HG03575 (cell line): ENCODE measurements around the gene GRAMD2B.
"Not testable (repeated sequence)": the region's sequence is repeated elsewhere in the genome, so short reads cannot be mapped to it uniquely, and the experiment has no call there.

Experiments
- ATAC-seq: cut with Tn5 transposase; IDR thresholded peaks from one replicate; pipeline ENCODE4 v1.9.1; 2021; ENCODE audit not compliant: unreplicated experiment, insufficient number of reproducible peaks, low FRiP score; ENCODE audit errors: extremely low read depth

GRAMD2B gene

DNA sequence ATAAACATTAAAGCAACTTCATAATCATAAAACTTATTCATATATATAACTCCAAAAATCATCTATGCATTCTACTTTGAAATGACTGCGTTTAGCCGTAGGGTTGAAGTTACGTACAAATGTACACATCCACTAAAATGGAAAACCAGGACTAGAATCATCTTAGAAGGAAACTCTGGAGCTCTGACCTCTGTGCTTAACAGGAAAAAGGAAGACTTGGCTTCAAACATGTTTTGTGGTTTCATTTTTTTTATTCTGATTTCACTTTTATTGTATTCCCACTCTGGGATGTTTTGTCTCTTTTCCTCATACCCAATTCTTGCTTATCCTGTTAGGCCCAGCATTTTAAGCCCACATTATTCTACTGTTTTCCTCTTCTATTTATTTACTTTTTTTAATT, 44.9 kb downstream of the GRAMD2B start:
- ATAC-seq: no peak

- ATAC-seq: no peak
These were observed 46.5 kb downstream of the GRAMD2B start for GRCh38 chr5:126469536-126470316.

DNA sequence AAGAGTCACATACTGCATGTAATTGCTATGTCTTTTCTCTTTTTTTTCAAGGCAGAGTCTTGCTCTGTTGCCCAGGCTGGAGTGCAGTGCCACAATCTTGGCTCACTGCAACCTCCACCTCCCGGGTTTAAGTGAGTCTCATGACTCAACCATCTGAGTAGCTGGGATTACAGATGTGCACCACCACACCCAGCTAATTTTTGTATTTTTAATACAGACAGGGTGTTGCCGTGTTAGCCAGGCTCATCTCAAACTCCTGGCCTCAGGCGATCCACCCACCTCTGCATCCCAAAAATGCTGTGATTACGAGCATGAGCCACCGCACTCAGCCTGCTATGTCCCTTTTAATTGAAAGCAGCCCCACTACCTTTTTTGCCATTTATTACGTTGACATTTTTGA, 47.3 kb downstream of the GRAMD2B start:
- not testable (repeated sequence) for ATAC-seq

- ATAC-seq: no peak
These were observed 48.0 kb downstream of the GRAMD2B start for GRCh38 chr5:126471247-126471646.

DNA sequence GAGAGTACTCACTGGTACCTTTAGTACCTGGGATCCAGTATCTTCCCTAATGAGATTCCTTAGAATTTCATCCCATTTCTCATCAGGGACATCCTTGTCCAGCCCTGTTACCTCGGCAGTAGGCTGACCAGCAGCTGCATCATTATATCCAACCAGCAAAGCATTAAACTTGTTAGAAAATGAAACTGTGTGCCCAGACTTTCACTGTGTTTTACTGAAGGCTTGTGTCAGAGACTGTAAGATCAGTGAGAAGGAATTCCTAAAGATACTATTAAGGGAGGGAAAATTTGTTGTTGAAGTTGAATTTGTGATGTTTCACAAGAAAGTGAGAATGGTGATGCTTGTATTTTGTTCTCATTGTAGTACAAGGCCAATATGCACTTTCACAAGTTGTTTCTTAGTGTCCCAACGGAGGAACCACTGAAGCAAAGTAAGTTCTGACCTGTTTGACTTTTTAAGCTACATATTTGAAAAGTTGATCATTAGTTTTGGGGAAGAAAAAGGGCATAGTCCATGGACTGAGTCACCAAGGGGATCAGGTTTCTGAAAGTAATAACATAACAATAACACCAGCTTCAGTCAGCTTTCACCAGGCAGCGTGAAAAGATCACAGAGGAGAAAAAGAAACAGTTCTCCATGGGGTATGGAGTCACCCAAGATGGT, 48.8 kb downstream of the GRAMD2B start:
- ATAC-seq: no peak

- no peak for ATAC-seq
These were observed 49.3 kb downstream of the GRAMD2B start for GRCh38 chr5:126472538-126472889.

- no peak for ATAC-seq
These were observed 54.3 kb downstream of the GRAMD2B start for GRCh38 chr5:126477294-126478117.

DNA sequence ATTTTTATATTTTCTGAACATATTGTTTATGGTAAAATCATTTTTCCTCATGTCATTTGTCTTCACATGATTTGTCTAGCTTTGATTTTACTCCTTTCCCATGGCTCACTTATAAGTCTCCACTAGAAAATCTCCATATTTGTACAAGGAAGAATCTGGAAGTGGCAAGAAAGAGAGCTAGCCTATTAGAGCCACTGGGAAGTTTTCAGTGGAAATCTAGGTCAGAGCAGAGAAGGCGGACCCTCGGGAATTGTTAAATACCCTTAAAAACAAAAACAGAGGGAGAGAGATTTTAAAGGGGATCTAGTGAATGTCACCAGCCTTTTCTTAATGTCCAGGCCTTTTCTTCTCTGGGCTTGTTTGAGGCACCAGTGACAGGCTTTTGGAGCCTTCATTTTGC, 56.6 kb downstream of the GRAMD2B start:
- ATAC-seq: no peak

DNA sequence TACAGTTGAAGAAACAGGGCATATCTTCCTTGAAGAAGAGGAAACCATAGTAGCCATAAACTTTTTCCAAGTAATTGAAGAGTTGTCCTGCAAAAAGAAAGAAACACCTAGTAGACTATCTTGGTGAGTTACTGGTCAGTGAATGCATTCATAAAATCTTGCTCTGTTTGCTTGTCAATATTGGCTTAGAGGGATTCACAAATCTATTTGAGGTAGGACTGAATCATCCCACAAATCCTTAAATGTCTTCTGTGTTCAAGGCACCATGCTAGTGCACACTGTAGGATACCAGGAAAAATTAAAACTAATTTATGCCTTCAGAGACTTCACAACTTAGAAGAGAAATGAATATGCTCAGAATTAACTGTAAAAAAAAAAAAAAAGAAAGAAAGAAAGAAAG, 57.6 kb downstream of the GRAMD2B start:
- ATAC-seq: no peak

DNA sequence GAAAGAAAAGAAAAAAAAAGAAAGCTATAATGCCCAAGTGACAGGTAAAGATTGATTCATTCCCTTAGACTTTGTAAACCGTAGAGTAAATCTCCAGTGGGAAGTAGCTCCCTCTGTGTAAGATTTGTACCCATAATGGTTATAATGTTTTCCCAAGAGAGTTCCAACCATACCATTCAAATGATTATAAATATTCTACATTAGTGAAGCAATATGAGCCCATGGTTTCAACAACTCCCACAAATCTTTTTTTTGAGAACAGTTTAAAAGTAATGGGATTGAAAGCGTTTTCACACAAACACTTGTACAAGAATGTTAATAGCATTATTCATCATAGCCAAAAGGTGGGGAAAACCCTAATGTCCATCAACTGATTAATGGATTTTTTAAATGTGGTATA, 58.0 kb downstream of the GRAMD2B start:
- no peak for ATAC-seq

GRCh38 chr5:126482591-126482990, 59.4 kb downstream of the GRAMD2B start:
- no peak for ATAC-seq

DNA sequence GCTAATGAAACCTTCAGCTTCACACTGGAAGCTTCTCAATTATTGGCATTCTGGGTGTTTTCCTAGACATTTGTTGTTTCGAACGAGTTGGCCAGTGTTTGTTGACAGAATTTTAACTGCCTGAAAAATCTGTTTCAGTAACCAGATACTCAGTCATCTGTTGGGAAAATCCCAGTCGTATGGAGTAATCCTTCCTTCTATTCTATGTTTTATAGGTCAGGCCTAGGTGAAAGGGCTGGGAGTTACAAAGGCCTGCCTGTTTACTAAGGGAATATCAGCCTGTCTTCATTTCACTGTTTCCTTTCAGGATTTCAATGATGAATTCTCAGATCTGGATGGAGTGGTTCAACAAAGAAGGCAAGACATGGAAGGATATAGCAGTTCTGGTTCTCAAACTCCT, 59.9 kb downstream of the GRAMD2B start:
- no peak for ATAC-seq

DNA sequence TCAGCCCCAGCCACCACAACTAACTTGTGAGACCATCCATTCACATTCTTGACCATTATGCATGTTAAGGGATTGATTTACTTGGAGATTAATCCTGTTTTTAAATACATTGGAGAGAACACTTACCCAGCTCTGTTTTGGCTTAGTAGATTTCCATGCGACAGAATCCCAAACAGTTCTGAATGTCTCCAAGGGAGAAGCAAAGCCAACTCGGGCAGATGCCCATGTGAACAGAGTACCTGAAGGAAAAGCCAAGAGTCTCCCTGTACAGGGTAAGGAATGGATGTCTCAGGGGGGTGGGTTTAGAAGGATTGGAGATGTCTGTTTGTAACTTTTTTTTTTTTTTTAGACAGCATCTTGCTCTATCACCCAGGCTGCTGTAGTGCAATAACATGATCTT, 61.0 kb downstream of the GRAMD2B start:
- ATAC-seq: no peak

GRCh38 chr5:126486332-126486731, 63.1 kb downstream of the GRAMD2B start:
- no peak for ATAC-seq

DNA sequence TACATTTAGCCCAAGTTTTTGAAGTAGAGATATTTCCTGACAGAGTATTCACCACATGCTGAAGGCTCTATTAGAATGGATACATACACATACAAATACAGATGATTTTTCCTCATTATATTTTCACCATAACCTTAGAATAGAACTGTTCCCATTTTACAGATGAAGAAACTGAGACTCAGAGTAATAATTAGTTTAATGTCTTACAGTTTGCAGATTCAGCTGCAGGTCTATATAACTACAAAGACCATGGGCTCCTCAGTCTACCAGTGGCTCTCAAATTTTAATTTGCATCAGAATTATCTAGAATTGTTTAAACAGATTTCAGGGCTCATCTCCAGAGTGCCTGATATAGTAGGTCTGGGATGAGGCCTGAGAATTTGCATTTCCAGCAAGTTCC, 64.4 kb downstream of the GRAMD2B start:
- ATAC-seq: no peak

DNA sequence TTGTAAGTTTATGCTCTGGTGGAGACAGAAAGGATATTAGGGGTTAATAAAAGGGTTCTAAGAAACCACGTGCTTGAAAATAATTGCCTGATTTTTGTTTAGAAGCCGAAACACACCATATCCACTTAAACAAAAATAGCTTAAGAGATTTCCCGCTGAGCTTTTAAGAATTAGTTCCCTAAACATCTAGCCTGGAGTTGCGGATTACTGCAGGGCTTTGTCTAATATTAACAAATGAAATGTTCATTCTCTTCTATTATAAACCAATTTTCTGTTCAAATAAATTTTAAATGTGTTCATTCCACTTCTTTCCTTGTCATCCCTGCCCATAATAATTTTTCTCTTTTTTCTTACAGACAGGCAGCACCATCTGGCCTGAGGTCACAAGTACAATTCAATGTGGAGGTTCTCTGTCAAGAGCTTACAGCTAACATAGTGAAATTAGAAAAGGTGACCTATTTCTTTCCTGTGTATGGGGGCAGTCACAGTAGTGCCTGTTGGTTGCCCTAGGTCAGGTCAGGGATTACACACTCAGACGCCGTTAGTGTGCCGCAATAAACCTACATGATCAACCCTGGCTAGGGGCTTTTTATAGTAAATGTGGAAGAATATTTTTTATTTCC, 65.3 kb downstream of the GRAMD2B start:
- ATAC-seq: no peak

- ATAC-seq: no peak
These were observed 67.1 kb downstream of the GRAMD2B start for GRCh38 chr5:126490167-126490940.

DNA sequence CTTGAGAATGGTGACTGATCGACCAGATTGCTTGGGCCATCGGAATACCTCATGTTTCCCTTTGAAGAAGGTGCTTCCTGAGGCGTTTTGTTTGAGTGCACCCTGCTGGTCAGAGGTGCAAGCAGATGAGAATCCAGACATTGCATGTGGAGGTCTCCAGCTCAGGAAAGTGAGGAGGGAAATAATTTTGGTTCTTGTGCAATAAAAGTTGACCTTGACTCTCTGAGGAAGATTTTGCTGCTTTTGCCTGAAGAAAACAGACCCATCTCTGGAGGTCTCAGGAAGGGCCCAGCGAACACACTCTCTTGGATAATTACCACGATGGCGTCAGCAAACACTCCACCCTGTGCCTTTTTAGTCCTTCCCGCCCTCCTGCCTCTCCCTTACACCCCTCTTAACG, 69.7 kb downstream of the GRAMD2B start:
- ATAC-seq: no peak

GRCh38 chr5:126494393-126494792, 71.2 kb downstream of the GRAMD2B start:
- no peak for ATAC-seq
